ENCODE data around the gene MANSC4.

The MANSC4 gene

DNA sequence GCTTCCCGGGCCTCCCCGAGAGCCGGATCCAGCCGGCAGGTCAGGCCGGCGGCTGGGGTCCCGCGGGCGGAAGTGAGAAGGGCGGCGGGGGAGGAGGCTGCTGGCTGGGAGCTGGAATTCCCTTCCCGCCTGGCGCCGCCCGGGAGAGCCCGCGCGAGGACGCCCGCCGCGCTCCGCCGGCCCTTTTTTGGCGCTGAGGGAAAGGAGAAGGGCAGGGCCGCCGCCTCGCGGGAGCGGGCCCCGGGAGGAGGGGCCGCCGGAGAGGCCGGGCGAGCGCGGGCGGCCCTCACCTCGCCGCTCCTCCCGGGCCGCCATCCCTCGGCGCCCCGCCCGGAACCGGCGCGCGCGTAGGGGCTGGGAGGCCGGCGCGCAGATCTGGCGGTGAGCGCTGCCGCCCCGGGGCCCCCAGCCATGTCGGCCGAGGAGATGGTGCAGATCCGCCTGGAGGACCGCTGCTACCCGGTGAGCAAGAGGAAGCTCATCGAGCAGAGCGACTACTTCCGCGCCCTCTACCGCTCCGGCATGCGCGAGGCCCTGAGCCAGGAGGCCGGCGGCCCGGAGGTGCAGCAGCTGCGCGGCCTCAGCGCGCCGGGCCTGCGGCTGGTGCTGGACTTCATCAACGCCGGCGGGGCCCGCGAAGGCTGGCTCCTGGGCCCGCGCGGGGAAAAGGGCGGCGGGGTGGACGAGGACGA lies at the start of gene MANSC4, which contains the start of gene KLHL42:
Gene MANSC4, minus strand, starts transcription at position 317 of the 692 bp plus-strand sequence. CDS start 8,960 bp downstream, outside the sequence.
Gene KLHL42, plus strand, starts transcription at position 314 of the 692 bp plus-strand sequence. Its CDS starts 98 bp downstream, at position 412.
- DNase-seq (ENCODE audit: low read depth) = peak; percentile 64
- H3K4me3 ChIP-seq (ENCODE audit: control insufficient read depth, low read depth, low read length) = peak within 1 kb of the TSS; percentile 80
- TF ChIP-seq, protein P1, sequence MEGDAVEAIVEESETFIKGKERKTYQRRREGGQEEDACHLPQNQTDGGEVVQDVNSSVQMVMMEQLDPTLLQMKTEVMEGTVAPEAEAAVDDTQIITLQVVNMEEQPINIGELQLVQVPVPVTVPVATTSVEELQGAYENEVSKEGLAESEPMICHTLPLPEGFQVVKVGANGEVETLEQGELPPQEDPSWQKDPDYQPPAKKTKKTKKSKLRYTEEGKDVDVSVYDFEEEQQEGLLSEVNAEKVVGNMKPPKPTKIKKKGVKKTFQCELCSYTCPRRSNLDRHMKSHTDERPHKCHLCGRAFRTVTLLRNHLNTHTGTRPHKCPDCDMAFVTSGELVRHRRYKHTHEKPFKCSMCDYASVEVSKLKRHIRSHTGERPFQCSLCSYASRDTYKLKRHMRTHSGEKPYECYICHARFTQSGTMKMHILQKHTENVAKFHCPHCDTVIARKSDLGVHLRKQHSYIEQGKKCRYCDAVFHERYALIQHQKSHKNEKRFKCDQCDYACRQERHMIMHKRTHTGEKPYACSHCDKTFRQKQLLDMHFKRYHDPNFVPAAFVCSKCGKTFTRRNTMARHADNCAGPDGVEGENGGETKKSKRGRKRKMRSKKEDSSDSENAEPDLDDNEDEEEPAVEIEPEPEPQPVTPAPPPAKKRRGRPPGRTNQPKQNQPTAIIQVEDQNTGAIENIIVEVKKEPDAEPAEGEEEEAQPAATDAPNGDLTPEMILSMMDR (conservative IDR thresholded peaks at IDR 0.05; ENCODE audit: control insufficient read depth, insufficient read depth, low read depth, low read length) = no peak

DNA sequence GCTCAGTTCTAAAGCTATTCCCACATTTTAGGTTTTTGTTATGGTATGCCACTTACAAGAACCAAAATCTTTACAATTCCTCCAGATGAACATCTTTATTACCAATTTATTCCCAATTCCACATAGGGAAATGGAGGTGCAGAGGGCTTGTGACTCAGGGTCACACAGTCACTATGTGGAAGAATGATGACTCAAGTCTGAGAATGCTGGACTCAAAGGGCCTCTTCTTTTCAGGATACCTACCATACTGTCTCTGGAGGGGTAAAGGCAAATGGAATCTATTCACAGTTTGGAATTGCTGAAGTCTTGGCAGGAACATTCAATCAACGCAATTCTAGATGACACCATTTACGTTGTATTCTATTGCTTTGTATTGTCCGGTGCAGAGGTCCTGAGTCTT lies 48.2 kb upstream of the MANSC4 start:
- TF ChIP-seq, protein P1 (conservative IDR thresholded peaks at IDR 0.05; ENCODE audit: control insufficient read depth, insufficient read depth, low read depth, low read length) = no peak
- H3K4me3 ChIP-seq (ENCODE audit: control insufficient read depth, low read depth, low read length) = no peak overlapping the region
- peak; percentile 54 for DNase-seq (ENCODE audit: low read depth)

DNA sequence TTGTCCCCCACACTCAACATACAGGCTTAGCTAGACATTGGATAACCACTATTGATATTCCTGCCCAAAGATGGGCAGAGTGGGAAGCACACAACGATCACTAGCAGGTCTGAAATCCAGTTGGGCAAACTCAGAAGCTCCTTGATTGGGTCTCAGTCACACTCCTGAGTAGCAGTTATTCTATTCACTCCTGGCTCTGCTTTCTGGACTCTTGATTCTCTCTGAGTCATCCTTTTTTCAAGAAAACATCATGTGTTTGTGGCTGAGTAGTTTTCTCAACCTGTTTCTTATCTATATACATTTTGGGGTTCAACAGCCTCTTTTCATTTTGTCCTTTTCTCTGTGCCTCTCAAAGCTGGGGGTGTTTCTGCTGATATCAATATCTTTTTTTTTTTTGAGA lies 46.0 kb upstream of the MANSC4 start:
- TF ChIP-seq, protein P1 (conservative IDR thresholded peaks at IDR 0.05; ENCODE audit: control insufficient read depth, insufficient read depth, low read depth, low read length) = no peak
- H3K4me3 ChIP-seq (ENCODE audit: control insufficient read depth, low read depth, low read length) = no peak overlapping the region
- peak; percentile 52 for DNase-seq (ENCODE audit: low read depth)

GRCh38 chr12:27824126-27824842 lies 44.2 kb upstream of the MANSC4 start:
- no peak for DNase-seq (ENCODE audit: low read depth)
- TF ChIP-seq, protein P1 (conservative IDR thresholded peaks at IDR 0.05; ENCODE audit: control insufficient read depth, insufficient read depth, low read depth, low read length) = no peak
- H3K4me3 ChIP-seq (ENCODE audit: control insufficient read depth, low read depth, low read length) = no peak overlapping the region

DNA sequence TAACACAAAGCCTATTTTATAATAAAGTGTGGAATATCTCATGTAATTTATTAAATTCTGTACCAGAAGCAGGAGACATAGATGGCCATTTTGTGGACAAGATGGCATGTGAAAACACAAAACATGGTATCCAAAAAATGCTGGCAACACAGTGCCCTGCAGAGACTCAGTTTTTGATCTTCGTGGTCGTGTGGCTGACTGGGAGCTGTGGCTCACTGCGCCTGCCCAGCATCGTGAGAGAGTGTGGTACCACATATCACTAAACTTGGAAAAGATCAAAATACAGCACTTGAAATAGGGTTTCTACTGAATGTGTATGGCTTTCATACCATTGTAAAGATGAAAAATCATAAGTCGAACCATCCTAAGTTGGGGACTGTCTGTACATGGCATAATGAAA lies 43.0 kb upstream of the MANSC4 start:
- TF ChIP-seq, protein P1 (conservative IDR thresholded peaks at IDR 0.05; ENCODE audit: control insufficient read depth, insufficient read depth, low read depth, low read length) = no peak
- H3K4me3 ChIP-seq (ENCODE audit: control insufficient read depth, low read depth, low read length) = no peak overlapping the region
- DNase-seq (ENCODE audit: low read depth) = no peak

DNA sequence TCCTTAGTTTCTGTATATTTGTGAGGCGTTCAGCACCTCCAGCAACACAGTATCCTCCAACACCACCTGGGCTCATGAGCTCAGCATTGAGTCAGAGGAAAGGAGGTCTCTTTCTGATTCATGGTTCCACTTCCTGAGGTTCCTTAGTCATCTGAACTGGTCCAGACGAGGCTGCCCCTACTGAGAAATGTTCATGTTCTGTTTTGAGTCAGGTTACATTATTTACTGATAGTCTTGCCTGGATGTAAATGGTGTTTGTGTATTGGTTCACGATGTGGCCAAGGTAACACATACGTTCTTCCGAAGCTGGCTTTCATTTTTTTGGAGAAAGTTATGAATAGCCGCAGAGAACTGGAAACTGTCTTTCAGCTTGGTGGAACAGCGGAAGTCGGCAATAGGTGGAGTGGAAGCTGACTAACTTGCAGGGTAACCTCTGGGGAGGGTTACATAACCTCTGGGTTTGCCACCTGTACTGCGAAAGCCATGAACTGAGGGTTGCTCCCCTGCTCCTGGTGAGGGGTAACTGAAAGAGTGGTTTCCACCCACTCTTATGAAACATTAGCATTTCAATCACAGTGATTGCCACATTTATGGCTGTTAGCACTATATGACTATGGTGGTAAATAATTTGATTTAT lies 42.2 kb upstream of the MANSC4 start:
- TF ChIP-seq, protein P1 (conservative IDR thresholded peaks at IDR 0.05; ENCODE audit: control insufficient read depth, insufficient read depth, low read depth, low read length) = no peak
- DNase-seq (ENCODE audit: low read depth) = peak; percentile 94
- H3K4me3 ChIP-seq (ENCODE audit: control insufficient read depth, low read depth, low read length) = no peak overlapping the region
